Measurements from ENCODE around the gene LY6G6D. TPM values are rescaled to one million over a fixed set of nuclear protein-coding genes. Genes with fewer than 3 reads are reported as not detected.

Gene LY6G6D
- total and polyA plus RNA-seq, 2 of the 13 experiments (the other 11 are each of a cell fraction or from before 2014, with no cell fraction given): not detected

- TF ChIP-seq ZNF281 (CRISPR knock-in tag; IDR thresholded peaks at IDR 0.05; ENCODE audit: borderline replicate concordance) (peak; percentile 56; the same call in 1 of the 2 replicates), ZSCAN30 (CRISPR knock-in tag; IDR thresholded peaks at IDR 0.05) (no peak), RFXAP (CRISPR knock-in tag; IDR thresholded peaks at IDR 0.05; ENCODE audit: borderline replicate concordance) (no peak; the same call in none of the 2 replicates), HNRNPL (IDR thresholded peaks at IDR 0.05; ENCODE audit: low read depth, low read length) (peak; percentile 58; the same call in 1 of the 2 replicates), KDM6A (CRISPR knock-in tag; IDR thresholded peaks at IDR 0.05; ENCODE audit: low read depth) (no peak), RBFOX2 (IDR thresholded peaks at IDR 0.05; ENCODE audit: low read depth, low read length) (peak; percentile 90), CBX5 (CRISPR knock-in tag; IDR thresholded peaks at IDR 0.05; ENCODE audit: borderline replicate concordance) (peak; percentile 83), ZNF691 (CRISPR knock-in tag; IDR thresholded peaks at IDR 0.05; ENCODE audit: borderline replicate concordance, low read depth) (peak; percentile 78), SOX6 (IDR thresholded peaks at IDR 0.05) (no peak), SOX6 (CRISPR knock-in tag; IDR thresholded peaks at IDR 0.05) (peak; percentile 35), ZNF780A (CRISPR knock-in tag; IDR thresholded peaks at IDR 0.05) (peak; percentile 91; the same call in 1 of the 2 replicates), JUND (CRISPR knock-in tag; IDR thresholded peaks at IDR 0.05) (peak; percentile 90), PAX8 (CRISPR knock-in tag; IDR thresholded peaks at IDR 0.05; ENCODE audit: borderline replicate concordance) (no peak), TGIF2 (CRISPR knock-in tag; IDR thresholded peaks at IDR 0.05) (peak; percentile 91)
- TF ChIP-seq, protein P1, sequence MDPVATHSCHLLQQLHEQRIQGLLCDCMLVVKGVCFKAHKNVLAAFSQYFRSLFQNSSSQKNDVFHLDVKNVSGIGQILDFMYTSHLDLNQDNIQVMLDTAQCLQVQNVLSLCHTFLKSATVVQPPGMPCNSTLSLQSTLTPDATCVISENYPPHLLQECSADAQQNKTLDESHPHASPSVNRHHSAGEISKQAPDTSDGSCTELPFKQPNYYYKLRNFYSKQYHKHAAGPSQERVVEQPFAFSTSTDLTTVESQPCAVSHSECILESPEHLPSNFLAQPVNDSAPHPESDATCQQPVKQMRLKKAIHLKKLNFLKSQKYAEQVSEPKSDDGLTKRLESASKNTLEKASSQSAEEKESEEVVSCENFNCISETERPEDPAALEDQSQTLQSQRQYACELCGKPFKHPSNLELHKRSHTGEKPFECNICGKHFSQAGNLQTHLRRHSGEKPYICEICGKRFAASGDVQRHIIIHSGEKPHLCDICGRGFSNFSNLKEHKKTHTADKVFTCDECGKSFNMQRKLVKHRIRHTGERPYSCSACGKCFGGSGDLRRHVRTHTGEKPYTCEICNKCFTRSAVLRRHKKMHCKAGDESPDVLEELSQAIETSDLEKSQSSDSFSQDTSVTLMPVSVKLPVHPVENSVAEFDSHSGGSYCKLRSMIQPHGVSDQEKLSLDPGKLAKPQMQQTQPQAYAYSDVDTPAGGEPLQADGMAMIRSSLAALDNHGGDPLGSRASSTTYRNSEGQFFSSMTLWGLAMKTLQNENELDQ (CRISPR knock-in tag; IDR thresholded peaks at IDR 0.05; ENCODE audit: borderline replicate concordance): peak; percentile 42; the same call in 1 of the 2 replicates
- TF ChIP-seq, protein P2, sequence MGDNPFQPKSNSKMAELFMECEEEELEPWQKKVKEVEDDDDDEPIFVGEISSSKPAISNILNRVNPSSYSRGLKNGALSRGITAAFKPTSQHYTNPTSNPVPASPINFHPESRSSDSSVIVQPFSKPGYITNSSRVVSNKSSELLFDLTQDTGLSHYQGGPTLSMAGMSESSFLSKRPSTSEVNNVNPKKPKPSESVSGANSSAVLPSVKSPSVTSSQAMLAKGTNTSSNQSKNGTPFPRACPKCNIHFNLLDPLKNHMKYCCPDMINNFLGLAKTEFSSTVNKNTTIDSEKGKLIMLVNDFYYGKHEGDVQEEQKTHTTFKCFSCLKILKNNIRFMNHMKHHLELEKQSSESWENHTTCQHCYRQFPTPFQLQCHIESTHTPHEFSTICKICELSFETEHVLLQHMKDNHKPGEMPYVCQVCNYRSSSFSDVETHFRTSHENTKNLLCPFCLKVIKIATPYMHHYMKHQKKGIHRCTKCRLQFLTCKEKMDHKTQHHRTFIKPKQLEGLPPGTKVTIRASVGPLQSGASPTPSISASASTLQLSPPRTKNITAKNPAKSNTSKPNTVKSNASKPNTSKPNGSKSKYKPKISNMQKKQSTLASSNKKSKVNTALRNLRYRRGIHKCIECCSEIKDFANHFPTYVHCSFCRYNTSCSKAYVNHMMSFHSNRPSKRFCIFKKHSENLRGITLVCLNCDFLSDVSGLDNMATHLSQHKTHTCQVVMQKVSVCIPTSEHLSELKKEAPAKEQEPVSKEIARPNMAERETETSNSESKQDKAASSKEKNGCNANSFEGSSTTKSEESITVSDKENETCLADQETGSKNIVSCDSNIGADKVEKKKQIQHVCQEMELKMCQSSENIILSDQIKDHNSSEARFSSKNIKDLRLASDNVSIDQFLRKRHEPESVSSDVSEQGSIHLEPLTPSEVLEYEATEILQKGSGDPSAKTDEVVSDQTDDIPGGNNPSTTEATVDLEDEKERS (CRISPR knock-in tag; IDR thresholded peaks at IDR 0.05): peak; percentile 37; the same call in 1 of the 2 replicates
- TF ChIP-seq, protein P3, sequence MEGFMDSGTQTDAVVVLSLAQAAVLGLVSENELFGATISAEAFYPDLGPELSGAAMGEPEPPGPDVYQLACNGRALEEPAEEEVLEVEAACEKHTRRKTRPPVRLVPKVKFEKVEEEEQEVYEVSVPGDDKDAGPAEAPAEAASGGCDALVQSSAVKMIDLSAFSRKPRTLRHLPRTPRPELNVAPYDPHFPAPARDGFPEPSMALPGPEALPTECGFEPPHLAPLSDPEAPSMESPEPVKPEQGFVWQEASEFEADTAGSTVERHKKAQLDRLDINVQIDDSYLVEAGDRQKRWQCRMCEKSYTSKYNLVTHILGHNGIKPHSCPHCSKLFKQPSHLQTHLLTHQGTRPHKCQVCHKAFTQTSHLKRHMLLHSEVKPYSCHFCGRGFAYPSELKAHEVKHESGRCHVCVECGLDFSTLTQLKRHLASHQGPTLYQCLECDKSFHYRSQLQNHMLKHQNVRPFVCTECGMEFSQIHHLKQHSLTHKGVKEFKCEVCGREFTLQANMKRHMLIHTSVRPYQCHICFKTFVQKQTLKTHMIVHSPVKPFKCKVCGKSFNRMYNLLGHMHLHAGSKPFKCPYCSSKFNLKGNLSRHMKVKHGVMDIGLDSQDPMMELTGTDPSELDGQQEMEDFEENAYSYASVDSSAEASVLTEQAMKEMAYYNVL (CRISPR knock-in tag; IDR thresholded peaks at IDR 0.05; ENCODE audit: borderline replicate concordance): 0 out of 2 replicates have a peak, but pooled peaks have one; percentile 15
Measured at GRCh38 chr6:31736021-31736767, 21.0 kb downstream of the LY6G6D start, which contains the start of gene CLIC1 (continued).

All from HepG2 (cell line).